GM10248 (cell line): ENCODE results near the gene FGR.

Source experiments
- CTCF ChIA-PET: fragments of 300-600 bp; sonication (Branson Sonifier 250); formaldehyde crosslinking; extraction: SDS; loops from one replicate; lab custom pipeline; 2021; ENCODE audit warnings: antibody characterized with exemption; lab: Yijun Ruan, JAX
- POLR2A ChIA-PET: fragments of 350-650 bp; sonication (Branson Sonifier 250); formaldehyde crosslinking; extraction: SDS; loops from one replicate; lab custom pipeline; 2020; ENCODE audit warnings: antibody characterized with exemption; lab: Yijun Ruan, JAX
- DNase-seq: peaks from one replicate; pipeline ENCODE4 v3.0.0; 2012; ENCODE audit errors: extremely low spot score
- CTCF ChIP-seq: IDR thresholded peaks from 2 replicates; pipeline ENCODE4 v1.5.1; 2012; ENCODE audit warnings: mild to moderate bottlenecking, low read depth; ENCODE audit errors: extremely low read depth, missing control alignments, control extremely low read depth

Gene FGR

GRCh38 chr1:27591622-27592021, 43.4 kb downstream of the FGR start:
- ChIA-PET POLR2A (interaction anchor here (0.6 kb wide), 1 partner anchor 166 kb away, joined by 3 read pairs; no protein-coding TSS in a partner anchor), CTCF (interaction anchor here (0.9 to 4.2 kb wide), 9 partner anchors 10 to 196 kb away, joined by 3 to 18 read pairs (median 7); no protein-coding TSS in a partner anchor)
- TF ChIP-seq CTCF = no peak
- DNase-seq = no peak

- no peak for TF ChIP-seq CTCF
- CTCF ChIA-PET = interaction anchor here (0.9 to 4.2 kb wide), 8 partner anchors 10 to 78 kb away, joined by 3 to 18 read pairs (median 6); no protein-coding TSS in a partner anchor
- POLR2A ChIA-PET = interaction anchor here (0.6 kb wide), 1 partner anchor 165 kb away, joined by 3 read pairs; no protein-coding TSS in a partner anchor
- no peak for DNase-seq
Measured at GRCh38 chr1:27590917-27591508, 44.0 kb downstream of the FGR start.

- DNase-seq = no peak
- no peak for TF ChIP-seq CTCF
- ChIA-PET POLR2A (no interaction called here), CTCF (interaction anchor here (1.1 to 4.2 kb wide), 6 partner anchors 9 to 174 kb away, joined by 3 to 18 read pairs (median 6); no protein-coding TSS in a partner anchor)
Measured at GRCh38 chr1:27589841-27590426, 45.1 kb downstream of the FGR start.

- POLR2A ChIA-PET = no interaction called here
- DNase-seq = no peak
- CTCF ChIA-PET = interaction anchor here (1.1 to 4.2 kb wide), 3 partner anchors 8 to 173 kb away, joined by 3 to 18 read pairs (median 10); no protein-coding TSS in a partner anchor
Measured at GRCh38 chr1:27589441-27589840, 45.5 kb downstream of the FGR start.

GRCh38 chr1:27588256-27589232, 46.4 kb downstream of the FGR start:
- DNase-seq = no peak
- POLR2A ChIA-PET = no interaction called here
- CTCF ChIA-PET = interaction anchor here (1.1 to 1.3 kb wide), 3 partner anchors 14 to 32 kb away, joined by 3 to 8 read pairs (median 4); no protein-coding TSS in a partner anchor

More at GRCh38 chr1:27589441-27589840, 45.5 kb downstream of the FGR start:
- TF ChIP-seq CTCF = no peak

More at GRCh38 chr1:27588256-27589232, 46.4 kb downstream of the FGR start:
- no peak for TF ChIP-seq CTCF
